ENCODE measurements around the gene MAN2A1. TPM values are rescaled to one million over a fixed set of nuclear protein-coding genes. Genes with fewer than 3 reads are reported as not detected.

The MAN2A1 gene
- total RNA-seq, 4 donors from 2014 or later, result 37.0 to 45.9 (median 39.8) TPM

GRCh38 chr5:109700516-109701153, 10.9 kb downstream of the MAN2A1 start:
- H3K27ac ChIP-seq, result no peak overlapping the region
- DNase-seq (ENCODE audit: low spot score in 2 of 2), result no peak
- H3K36me3 ChIP-seq, result no peaks in the 10 kb centered on the region
- peaks cover 24% of the 10 kb centered on the region for H3K4me1 ChIP-seq
- TF ChIP-seq CTCF (IDR thresholded peaks at IDR 0.05) (no peak), POLR2AphosphoS5 (IDR thresholded peaks at IDR 0.05) (no peak), POLR2A (IDR thresholded peaks at IDR 0.05) (no peak), EP300 (IDR thresholded peaks at IDR 0.05) (no peak)
- no peak overlapping the region for H3K4me3 ChIP-seq
- no peaks in the 10 kb centered on the region for H3K27me3 ChIP-seq
- H3K9me3 ChIP-seq, result no peaks in the 10 kb centered on the region
- WGBS, result 88% methylated on average over 3 of the region's 3 CpGs

GRCh38 chr5:109701252-109701651, 11.5 kb downstream of the MAN2A1 start:
- Histone ChIP-seq H3K27ac (no peak overlapping the region), H3K9me3 (no peaks in the 10 kb centered on the region), H3K4me1 (peaks cover 26% of the 10 kb centered on the region), H3K27me3 (no peaks in the 10 kb centered on the region), H3K36me3 (no peaks in the 10 kb centered on the region), H3K4me3 (no peak overlapping the region)
- WGBS, result 91% methylated on average over 2 of the region's 2 CpGs
- TF ChIP-seq POLR2AphosphoS5 (IDR thresholded peaks at IDR 0.05) (no peak), EP300 (IDR thresholded peaks at IDR 0.05) (no peak), POLR2A (IDR thresholded peaks at IDR 0.05) (no peak), CTCF (IDR thresholded peaks at IDR 0.05) (no peak)
- no peak for DNase-seq (ENCODE audit: low spot score in 2 of 2)

- H3K27ac ChIP-seq, result no peak overlapping the region
- no peak overlapping the region for H3K4me3 ChIP-seq
- H3K4me1 ChIP-seq, result peaks cover 28% of the 10 kb centered on the region
- TF ChIP-seq CTCF (IDR thresholded peaks at IDR 0.05), result no peak
- TF ChIP-seq EP300 (IDR thresholded peaks at IDR 0.05), result no peak
- no peak for TF ChIP-seq POLR2A (IDR thresholded peaks at IDR 0.05)
- no peak for TF ChIP-seq POLR2AphosphoS5 (IDR thresholded peaks at IDR 0.05)
- whole genome bisulfite sequencing, result 64% methylated on average over 2 of the region's 2 CpGs
- H3K36me3 ChIP-seq, result no peaks in the 10 kb centered on the region
- H3K27me3 ChIP-seq, result no peaks in the 10 kb centered on the region
- no peaks in the 10 kb centered on the region for H3K9me3 ChIP-seq
- no peak for DNase-seq (ENCODE audit: low spot score in 2 of 2)
Observed at GRCh38 chr5:109701792-109702191, 12.1 kb downstream of the MAN2A1 start.

- H3K27me3 ChIP-seq, result no peaks in the 10 kb centered on the region
- peaks cover 28% of the 10 kb centered on the region for H3K4me1 ChIP-seq
- no peak overlapping the region for H3K4me3 ChIP-seq
- no peaks in the 10 kb centered on the region for H3K9me3 ChIP-seq
- H3K27ac ChIP-seq, result no peak overlapping the region
- TF ChIP-seq EP300 (IDR thresholded peaks at IDR 0.05) (no peak), CTCF (IDR thresholded peaks at IDR 0.05) (no peak), POLR2AphosphoS5 (IDR thresholded peaks at IDR 0.05) (no peak), POLR2A (IDR thresholded peaks at IDR 0.05) (no peak)
- DNase-seq (ENCODE audit: low spot score in 2 of 2), result no peak
- no peaks in the 10 kb centered on the region for H3K36me3 ChIP-seq
Observed at GRCh38 chr5:109703166-109703565, 13.4 kb downstream of the MAN2A1 start.

- no peaks in the 10 kb centered on the region for H3K27me3 ChIP-seq
- DNase-seq (ENCODE audit: low spot score in 2 of 2), result no peak
- TF ChIP-seq POLR2AphosphoS5 (IDR thresholded peaks at IDR 0.05) (no peak), POLR2A (IDR thresholded peaks at IDR 0.05) (no peak), EP300 (IDR thresholded peaks at IDR 0.05) (no peak), CTCF (IDR thresholded peaks at IDR 0.05) (no peak)
- no peaks in the 10 kb centered on the region for H3K9me3 ChIP-seq
- no peak overlapping the region for H3K27ac ChIP-seq
- no peaks in the 10 kb centered on the region for H3K36me3 ChIP-seq
- 33% methylated on average over 1 of the region's 1 CpG for WGBS
- peaks cover 28% of the 10 kb centered on the region for H3K4me1 ChIP-seq
- no peak overlapping the region for H3K4me3 ChIP-seq
Observed at GRCh38 chr5:109703829-109704228, 14.1 kb downstream of the MAN2A1 start.
